ENCODE measurements around the gene MAGI3. TPM values are rescaled to one million over a fixed set of nuclear protein-coding genes. Genes with fewer than 3 reads are reported as not detected.

Gene MAGI3
- total and polyA plus RNA-seq, 2 of the 13 experiments (the other 11 are each of a cell fraction or from before 2014, with no cell fraction given), result 4.0 to 11.8 TPM

DNA sequence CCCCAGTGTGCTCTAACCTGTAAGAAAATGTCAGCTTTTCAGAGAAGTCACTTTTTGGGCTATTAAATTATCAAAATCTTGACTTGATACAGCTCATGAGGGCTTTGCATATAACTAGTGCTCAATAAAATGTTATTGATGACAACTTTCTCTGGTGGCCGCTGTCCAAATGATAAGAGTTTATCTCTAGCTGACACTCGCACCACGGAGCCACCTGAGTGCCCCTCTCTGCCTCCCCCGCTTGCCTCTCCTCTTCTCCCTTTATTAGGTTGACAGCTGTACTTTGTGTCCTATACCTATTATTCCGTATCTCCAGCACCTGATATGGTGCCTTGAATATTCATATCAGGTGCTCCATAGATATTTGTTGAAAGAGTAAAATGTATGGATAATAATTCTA lies 286.2 kb downstream of the MAGI3 start (continued):
- TF ChIP-seq, protein P1, sequence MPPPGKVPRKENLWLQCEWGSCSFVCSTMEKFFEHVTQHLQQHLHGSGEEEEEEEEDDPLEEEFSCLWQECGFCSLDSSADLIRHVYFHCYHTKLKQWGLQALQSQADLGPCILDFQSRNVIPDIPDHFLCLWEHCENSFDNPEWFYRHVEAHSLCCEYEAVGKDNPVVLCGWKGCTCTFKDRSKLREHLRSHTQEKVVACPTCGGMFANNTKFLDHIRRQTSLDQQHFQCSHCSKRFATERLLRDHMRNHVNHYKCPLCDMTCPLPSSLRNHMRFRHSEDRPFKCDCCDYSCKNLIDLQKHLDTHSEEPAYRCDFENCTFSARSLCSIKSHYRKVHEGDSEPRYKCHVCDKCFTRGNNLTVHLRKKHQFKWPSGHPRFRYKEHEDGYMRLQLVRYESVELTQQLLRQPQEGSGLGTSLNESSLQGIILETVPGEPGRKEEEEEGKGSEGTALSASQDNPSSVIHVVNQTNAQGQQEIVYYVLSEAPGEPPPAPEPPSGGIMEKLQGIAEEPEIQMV (CRISPR knock-in tag; IDR thresholded peaks at IDR 0.05; ENCODE audit: low read depth), result no peak
- TF ChIP-seq CBFB (CRISPR knock-in tag; IDR thresholded peaks at IDR 0.05), result no peak

- Histone ChIP-seq H3K27me3 (ENCODE audit: control insufficient read depth in 1 of 2, insufficient read depth in 2 of 2, low read length in 2 of 2) (no peaks in the 10 kb centered on the region), H3K79me2 (ENCODE audit: insufficient read depth, low read length) (no peaks in the 10 kb centered on the region), H3K9me3 (ENCODE audit: low read length) (no peaks in the 10 kb centered on the region), H2AFZ (ENCODE audit: low read length) (no peak overlapping the region), H3K36me3 (replicated peaks in 1 of 2; ENCODE audit: control insufficient read depth in 1 of 2, insufficient read depth in 2 of 2, low read length in 2 of 2) (peaks cover 1 to 8% of the 10 kb centered on the region in 2 experiments; a peak in 3 of 5 replicates), H3K4me1 (ENCODE audit: insufficient read depth, low read length) (no peaks in the 10 kb centered on the region), H3K4me2 (ENCODE audit: low read depth, low read length) (no peak overlapping the region), H3K27ac (ENCODE audit: extremely low read length, insufficient read depth, low read length) (no peak overlapping the region), H3K4me3 (replicated peaks in 1 of 3; ENCODE audit: insufficient read depth in 1 of 3, low read depth in 2 of 3, low read length in 3 of 3) (no peak overlapping the region), H3K9ac (ENCODE audit: insufficient read depth, low read depth, low read length) (no peak overlapping the region), H4K20me1 (ENCODE audit: insufficient read depth, low read length) (no peaks in the 10 kb centered on the region; the same call in 1 of the 2 replicates)
- in situ Hi-C loops (cut with HindIII; ENCODE audit: extremely low pct_ligation_motif_present, low pct_unique_long_range_greater_than_20kb) (loop anchor here (5.0 kb wide), 1 partner anchor 535 kb away; no protein-coding TSS in a partner anchor), intact Hi-C loops (cut with micrococcal nuclease; ENCODE audit: unreplicated experiment) (loop anchor here (1.0 to 10.0 kb wide), 4 partner anchors 189 to 605 kb away; partner anchors contain the start of gene LRIG2)
- FAIRE-seq (peak; percentile 61), DNase-seq (ENCODE audit: low spot score) (peak; percentile 35), ATAC-seq (no peak; the same call in 2 of the 3 replicates)
- ChIA-PET CTCF (ENCODE audit: low intra/inter-chr PET ratio, low total read pairs) (interaction anchor here (0.7 to 2.0 kb wide), 3 partner anchors 188 to 604 kb away, joined by 3 to 17 read pairs (median 5); partner anchors contain the start of gene LRIG2), POLR2A (no interaction called here)
- BruUV-seq (replicated peaks), result no TSS peak
- WGBS (ENCODE audit: low lambda C conversion rate), result 93% methylated on average over 7 of the region's 7 CpGs
- TF ChIP-seq CEBPB (IDR thresholded peaks at IDR 0.05; ENCODE audit: borderline replicate concordance, low read depth, low read length) (no peak), SNRNP70 (IDR thresholded peaks at IDR 0.05; ENCODE audit: low read depth, low read length) (no peak), ZNF234 (CRISPR knock-in tag; conservative IDR thresholded peaks at IDR 0.05) (no peak), ELF3 (CRISPR knock-in tag; IDR thresholded peaks at IDR 0.05) (no peak), PCBP1 (IDR thresholded peaks at IDR 0.05; ENCODE audit: borderline replicate concordance, low read depth, low read length) (no peak), HOMEZ (CRISPR knock-in tag; IDR thresholded peaks at IDR 0.05; ENCODE audit: low read depth) (peak; percentile 55; the same call in 1 of the 2 replicates), STAG1 (CRISPR knock-in tag; IDR thresholded peaks at IDR 0.05) (peak; percentile 85), SP5 (CRISPR knock-in tag; IDR thresholded peaks at IDR 0.05; ENCODE audit: borderline replicate concordance, low read depth) (no peak), SMC3 (IDR thresholded peaks at IDR 0.05; ENCODE audit: low read length) (peak; percentile 79), ZNF7 (CRISPR knock-in tag; IDR thresholded peaks at IDR 0.05) (no peak), TFAP4 (IDR thresholded peaks at IDR 0.05; ENCODE audit: borderline replicate concordance, low read depth) (no peak), BHLHE40 (IDR thresholded peaks at IDR 0.05; ENCODE audit: low read length) (no peak)
These were observed 287.2 kb downstream of the MAGI3 start for GRCh38 chr1:113677250-113678158.
